MM.1S (cell line): ENCODE measurements around the gene BRD3.

Experiments used
- DNase-seq: peaks from one replicate; pipeline ENCODE4 v3.0.0-alpha.2; 2015
- H2AFZ ChIP-seq: fragments of 300-600 bp; sonication (generic); 2 replicates; pipeline ENCODE4 v1.6.0; 2016; ENCODE audit warnings: antibody characterized with exemption, low read length
- H3F3A ChIP-seq: fragments of 300-600 bp; sonication (generic); 2 replicates; pipeline ENCODE4 v1.6.1; 2016; ENCODE audit warnings: mild to moderate bottlenecking, antibody characterized with exemption, low read length, moderate library complexity, mixed read lengths; ENCODE audit not compliant: insufficient read depth
- H3K27ac ChIP-seq: fragments of 300-600 bp; sonication (generic); 2 replicates; pipeline ENCODE4 v1.5.1; 2016; ENCODE audit warnings: mild to moderate bottlenecking, low read length
- H3K27me3 ChIP-seq: fragments of 300-600 bp; sonication (generic); replicated peaks from 2 replicates; pipeline ENCODE4 v1.6.0; 2016; ENCODE audit warnings: low read length; ENCODE audit not compliant: insufficient read depth
- H3K36me3 ChIP-seq: fragments of 300-600 bp; sonication (generic); replicated peaks from 2 replicates; pipeline ENCODE4 v1.6.1; 2016; ENCODE audit warnings: mild to moderate bottlenecking, low read length, mixed read lengths; ENCODE audit not compliant: insufficient read depth
- H3K4me1 ChIP-seq: fragments of 300-600 bp; sonication (generic); 2 replicates; pipeline ENCODE4 v1.6.1; 2016; ENCODE audit warnings: low read length, mixed read lengths
- H3K4me2 ChIP-seq: fragments of 300-600 bp; sonication (generic); 2 replicates; pipeline ENCODE4 v1.6.0; 2016; ENCODE audit warnings: low read depth, low read length
- H3K4me3 ChIP-seq: fragments of 300-600 bp; sonication (generic); 2 replicates; pipeline ENCODE4 v1.5.1; 2016; ENCODE audit warnings: low read length, mixed read lengths
- H3K79me2 ChIP-seq: fragments of 300-600 bp; sonication (generic); 2 replicates; pipeline ENCODE4 v1.6.1; 2016; ENCODE audit warnings: mixed run types, low read length, mixed read lengths
- H3K9ac ChIP-seq: fragments of 300-600 bp; sonication (generic); 2 replicates; pipeline ENCODE4 v1.6.1; 2016; ENCODE audit warnings: low read length, mixed read lengths
- H3K9me2 ChIP-seq: fragments of 300-600 bp; sonication (generic); replicated peaks from 2 replicates; pipeline ENCODE4 v1.6.1; 2016; ENCODE audit warnings: mild to moderate bottlenecking, low read length, mixed read lengths; ENCODE audit not compliant: insufficient read depth
- H3K9me3 ChIP-seq: fragments of 300-600 bp; sonication (generic); replicated peaks from 2 replicates; pipeline ENCODE4 v1.6.1; 2016; ENCODE audit warnings: mild to moderate bottlenecking, low read length, mixed read lengths; ENCODE audit not compliant: insufficient read depth
- H4K20me1 ChIP-seq: fragments of 300-600 bp; sonication (generic); 2 replicates; pipeline ENCODE4 v1.6.1; 2016; ENCODE audit warnings: mild to moderate bottlenecking, low read length, moderate library complexity, mixed read lengths; ENCODE audit not compliant: insufficient read depth
- CTCF ChIP-seq: fragments of 300-600 bp; sonication (generic); IDR thresholded peaks from 2 replicates; pipeline ENCODE4 v1.5.1; 2016; ENCODE audit warnings: antibody characterized with exemption, low read length, mixed read lengths
- EZH2 ChIP-seq: fragments of 300-600 bp; sonication (generic); optimal IDR thresholded peaks from 2 replicates; pipeline ENCODE3; 2017; ENCODE audit warnings: low read depth, mild to moderate bottlenecking, antibody characterized with exemption, low read length, mixed read lengths
- EZH2phosphoT487 ChIP-seq: fragments of 300-600 bp; sonication (generic); IDR thresholded peaks from 2 replicates; pipeline ENCODE4 v1.6.1; 2018; ENCODE audit warnings: antibody characterized with exemption, low read length

Gene BRD3

DNA sequence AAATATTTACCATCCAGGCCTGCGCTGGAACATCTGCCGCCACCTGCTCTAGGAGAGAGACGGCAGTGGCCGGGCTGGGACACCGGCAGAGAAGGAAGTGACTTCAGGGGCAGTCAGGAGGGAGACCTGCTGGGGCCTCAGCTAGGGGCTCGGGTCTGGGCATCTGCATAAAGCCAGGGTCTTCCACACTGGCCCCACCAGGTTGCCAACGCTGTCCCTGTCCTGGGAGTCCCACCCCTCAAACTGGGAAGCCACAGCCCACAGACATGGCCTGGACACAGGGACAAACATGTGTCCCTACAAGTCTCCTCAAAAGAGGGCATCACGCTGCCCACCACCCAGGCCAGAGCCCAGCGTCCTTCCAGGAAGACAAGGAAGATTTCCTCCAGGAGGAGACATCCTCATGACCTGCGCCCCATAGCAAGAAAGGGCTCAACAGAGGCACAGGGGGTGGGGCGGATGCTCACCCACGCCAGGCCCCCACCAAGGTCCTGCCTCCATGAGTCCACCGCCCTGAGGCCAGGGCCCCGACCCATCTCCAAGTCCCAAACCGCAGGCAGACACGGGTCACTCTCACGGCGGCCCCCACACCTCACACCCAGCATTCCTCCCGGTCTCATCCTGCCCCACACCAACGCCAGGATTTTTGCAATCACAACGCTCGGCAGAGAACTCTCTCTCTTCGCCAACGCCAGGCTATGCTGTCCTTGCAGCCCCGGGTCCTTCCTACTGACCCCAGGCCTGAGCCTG, 84.7 kb downstream of the BRD3 start:
- H3K4me2 ChIP-seq = no peak overlapping the region
- H3K4me1 ChIP-seq = no peaks in the 10 kb centered on the region
- H3K9ac ChIP-seq = no peak overlapping the region
- no peak overlapping the region for H2AFZ ChIP-seq
- no peak overlapping the region for H3K27ac ChIP-seq
- no peaks in the 10 kb centered on the region for H3K79me2 ChIP-seq
- H3F3A ChIP-seq = no peaks in the 10 kb centered on the region
- no peaks in the 10 kb centered on the region for H4K20me1 ChIP-seq
- TF ChIP-seq EZH2phosphoT487 = no peak
- no peak for TF ChIP-seq EZH2
- no peak for TF ChIP-seq CTCF
- no peaks in the 10 kb centered on the region for H3K36me3 ChIP-seq
- no peak for DNase-seq
- peaks cover 24% of the 10 kb centered on the region for H3K27me3 ChIP-seq
- H3K4me3 ChIP-seq = no peak overlapping the region
- no peaks in the 10 kb centered on the region for H3K9me2 ChIP-seq
- no peaks in the 10 kb centered on the region for H3K9me3 ChIP-seq

DNA sequence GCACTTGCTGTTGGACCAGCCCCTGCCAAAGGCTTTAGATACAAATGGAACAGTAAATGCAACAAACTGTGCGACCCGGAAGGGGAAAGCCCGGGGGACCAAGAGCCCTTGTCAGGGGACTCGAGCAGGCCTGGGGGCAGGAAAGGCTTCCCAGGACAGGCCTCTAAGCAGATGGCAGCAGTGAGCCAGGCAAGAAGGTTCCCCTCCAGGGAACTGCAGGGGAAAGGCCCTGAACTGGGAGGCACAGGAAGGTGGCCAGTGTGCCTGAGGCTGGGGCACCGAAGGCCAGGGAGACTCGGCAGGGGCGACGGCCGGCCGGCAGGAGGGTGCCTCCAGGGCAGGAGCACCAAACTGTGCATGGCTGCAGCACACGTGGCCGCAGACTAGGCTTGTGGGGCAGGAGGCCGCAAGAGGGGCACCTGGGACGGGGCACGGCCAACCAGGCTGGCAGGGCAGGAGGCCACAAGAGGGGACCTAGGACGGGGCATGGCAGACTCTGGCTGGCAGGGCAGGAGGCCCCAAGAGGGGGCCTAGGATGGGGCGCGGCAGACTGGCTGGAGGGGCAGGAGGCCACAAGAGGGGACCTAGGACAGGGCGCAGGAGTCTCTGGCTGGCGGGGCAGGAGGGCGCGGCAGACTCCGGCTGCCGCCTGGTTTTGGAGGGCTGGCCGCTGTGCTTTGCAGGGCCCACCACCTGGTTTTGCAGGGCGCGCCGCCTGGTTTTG, 85.7 kb downstream of the BRD3 start:
- no peaks in the 10 kb centered on the region for H3F3A ChIP-seq
- H3K9me2 ChIP-seq = no peaks in the 10 kb centered on the region
- H2AFZ ChIP-seq = no peak overlapping the region
- H3K4me3 ChIP-seq = no peak overlapping the region
- H3K9me3 ChIP-seq = no peaks in the 10 kb centered on the region
- no peaks in the 10 kb centered on the region for H3K36me3 ChIP-seq
- H3K4me2 ChIP-seq = no peak overlapping the region
- TF ChIP-seq EZH2phosphoT487 = no peak
- no peak for TF ChIP-seq EZH2
- TF ChIP-seq CTCF = no peak
- H3K9ac ChIP-seq = no peak overlapping the region
- H3K79me2 ChIP-seq = no peaks in the 10 kb centered on the region
- peaks cover 29% of the 10 kb centered on the region for H3K27me3 ChIP-seq
- H4K20me1 ChIP-seq = no peaks in the 10 kb centered on the region
- no peak overlapping the region for H3K27ac ChIP-seq
- H3K4me1 ChIP-seq = no peaks in the 10 kb centered on the region
- DNase-seq = no peak

- no peak for DNase-seq
- peaks cover 32% of the 10 kb centered on the region for H3K27me3 ChIP-seq
- H3K27ac ChIP-seq = no peak overlapping the region
- no peak overlapping the region for H3K4me2 ChIP-seq
- H4K20me1 ChIP-seq = no peaks in the 10 kb centered on the region
- no peaks in the 10 kb centered on the region for H3K79me2 ChIP-seq
- no peaks in the 10 kb centered on the region for H3K36me3 ChIP-seq
- no peaks in the 10 kb centered on the region for H3K4me1 ChIP-seq
- H2AFZ ChIP-seq = no peak overlapping the region
- H3F3A ChIP-seq = no peaks in the 10 kb centered on the region
- H3K9me2 ChIP-seq = no peaks in the 10 kb centered on the region
- TF ChIP-seq CTCF = no peak
- no peak for TF ChIP-seq EZH2
- TF ChIP-seq EZH2phosphoT487 = no peak
- H3K9me3 ChIP-seq = no peaks in the 10 kb centered on the region
- H3K4me3 ChIP-seq = no peak overlapping the region
- no peak overlapping the region for H3K9ac ChIP-seq
Measured at GRCh38 chr9:133981589-133981957, 86.3 kb downstream of the BRD3 start.
